GM23338 (cell line): ENCODE measurements around the gene RUNX3.

Experiments used
- CREB1 ChIP-seq: fragments of 250-450 bp; sonication (Bioruptor Pico); IDR thresholded peaks from 2 replicates; pipeline ENCODE4 v1.5.0; 2020; ENCODE audit warnings: low read depth, mild to moderate bottlenecking, moderate library complexity
- CTCF ChIP-seq, 2 experiments: fragments of 200-600 bp in 1 of 2; sonication (generic) in 1 of 2; conservative IDR thresholded peaks; 2 replicates each; pipeline versions ENCODE4 v1.5.1 to v1.6.1; 2016 to 2017; ENCODE audit warnings: antibody characterized with exemption in 2 of 2, low read depth in 2 of 2, mild to moderate bottlenecking in 2 of 2, moderate library complexity in 1 of 2
- ETS1 ChIP-seq: IDR thresholded peaks from 2 replicates; pipeline ENCODE4 v1.6.1; 2016; ENCODE audit warnings: antibody characterized with exemption
- EZH2 ChIP-seq: fragments of 200-600 bp; sonication (generic); IDR thresholded peaks from one replicate; pipeline ENCODE4 v1.8.0; 2017; ENCODE audit warnings: antibody characterized with exemption, mild to moderate bottlenecking, low read depth; ENCODE audit not compliant: unreplicated experiment
- EZH2phosphoT487 ChIP-seq: fragments of 200-600 bp; sonication (generic); IDR thresholded peaks from one replicate; pipeline ENCODE4 v1.8.1; 2018; ENCODE audit warnings: antibody characterized with exemption; ENCODE audit not compliant: unreplicated experiment
- POLR2AphosphoS5 ChIP-seq: IDR thresholded peaks from 2 replicates; pipeline ENCODE4 v1.6.1; 2016; ENCODE audit warnings: antibody characterized with exemption, low read depth
- REST ChIP-seq: IDR thresholded peaks from one replicate; pipeline ENCODE4 v1.6.1; 2018; ENCODE audit warnings: antibody characterized with exemption; ENCODE audit not compliant: unreplicated experiment
- STAT1 ChIP-seq: IDR thresholded peaks from one replicate; pipeline ENCODE4 v1.6.1; 2016; ENCODE audit warnings: antibody characterized with exemption; ENCODE audit not compliant: unreplicated experiment
- ZNF114 ChIP-seq: fragments of 250-450 bp; sonication (Bioruptor Pico); IDR thresholded peaks from 2 replicates; pipeline ENCODE4 v1.5.0; 2020; ENCODE audit warnings: mild to moderate bottlenecking, moderate library complexity
- ZNF331 ChIP-seq: fragments of 250-450 bp; sonication (Bioruptor Pico); IDR thresholded peaks from 2 replicates; pipeline ENCODE4 v1.5.0; 2020; ENCODE audit warnings: low read depth, mild to moderate bottlenecking, moderate library complexity

- no peak for TF ChIP-seq POLR2AphosphoS5
- no peak for TF ChIP-seq CTCF (conservative IDR thresholded peaks at IDR 0.05; ENCODE audit: low read depth in 2 of 2)
- no peak for TF ChIP-seq EZH2
- no peak for TF ChIP-seq EZH2phosphoT487
- no peak for TF ChIP-seq CREB1
- TF ChIP-seq REST, result no peak
- TF ChIP-seq STAT1, result no peak
- TF ChIP-seq ZNF331 (CRISPR knock-in tag), result no peak
- TF ChIP-seq ETS1, result no peak
- TF ChIP-seq ZNF114 (CRISPR knock-in tag), result no peak
Observed at GRCh38 chr1:24918370-24918769, 11.7 kb downstream of the RUNX3 start.
